GM12878 (cell line): ENCODE data around the gene NUMBL.

Experiments used
- HCFC1 ChIP-seq: fragments of 150-350 bp; IDR thresholded peaks from 2 replicates; pipeline ENCODE4 v1.6.1; 2014; ENCODE audit warnings: low read length
- HDAC6 ChIP-seq: fragments of 200-600 bp; sonication (generic); IDR thresholded peaks from one replicate; pipeline ENCODE4 v1.8.0; 2017; ENCODE audit warnings: antibody characterized with exemption; ENCODE audit not compliant: unreplicated experiment
- MAX ChIP-seq: IDR thresholded peaks from 2 replicates; pipeline ENCODE4 v1.6.1; 2012; ENCODE audit warnings: low read depth, low read length, improper control_type of control experiment
- PAX5 ChIP-seq: IDR thresholded peaks from 2 replicates; pipeline ENCODE4 v1.6.1; 2011; ENCODE audit warnings: low read depth, low read length, borderline replicate concordance
- YY1 ChIP-seq: IDR thresholded peaks from 2 replicates; pipeline ENCODE4 v1.6.1; 2011; ENCODE audit warnings: low read depth, mild to moderate bottlenecking, low read length

- TF ChIP-seq HCFC1 (no peak), YY1 (no peak), MAX (no peak), PAX5 (no peak), HDAC6 (no peak)
Observed at GRCh38 chr19:40705362-40705651, 14.9 kb upstream of the NUMBL start.
